Measurements from ENCODE around the gene KRTAP10-2. TPM values are rescaled to one million over a fixed set of nuclear protein-coding genes. Genes with fewer than 3 reads are reported as not detected.
"Not testable (repeated sequence)": the region's sequence is repeated elsewhere in the genome, so short reads cannot be mapped to it uniquely, and the experiment has no call there.

Gene KRTAP10-2
- total RNA-seq, 1 donor from 2014 or later: not detected

DNA sequence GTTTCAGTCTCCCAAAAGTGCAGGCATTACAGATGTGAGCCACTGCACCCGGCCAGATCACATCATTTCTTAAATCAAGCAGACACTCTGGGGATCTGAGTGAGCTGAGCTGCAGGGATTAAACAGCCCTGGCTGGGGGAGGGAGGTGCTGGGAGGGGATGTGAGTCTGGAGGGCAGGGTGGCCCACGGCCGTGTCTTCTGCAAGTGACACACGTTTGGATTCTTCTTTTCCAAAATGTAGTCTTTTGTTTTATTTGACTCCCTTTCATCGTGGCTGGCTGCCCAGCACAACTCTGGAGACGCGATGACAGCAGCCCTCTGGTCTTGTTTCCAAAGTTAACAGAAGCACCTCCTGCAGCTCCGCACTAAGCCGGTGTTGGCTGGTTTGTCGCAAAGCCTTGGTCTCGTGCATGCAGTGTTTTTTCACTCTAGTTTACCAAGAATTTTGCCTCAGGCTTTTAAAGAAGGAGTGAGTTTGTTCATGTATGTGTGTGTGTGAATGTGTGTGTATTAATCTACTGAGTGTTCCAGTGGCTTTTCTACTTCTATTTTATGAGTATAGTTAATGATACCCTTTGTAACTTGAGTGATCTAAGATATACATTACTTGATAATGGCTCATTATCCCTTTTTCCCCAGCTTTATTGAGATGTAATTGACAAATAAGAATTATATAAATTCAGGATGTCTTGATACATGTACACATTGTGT, 31.9 kb upstream of the KRTAP10-2 start:
- DNase-seq (ENCODE audit: low read depth): no peak

DNA sequence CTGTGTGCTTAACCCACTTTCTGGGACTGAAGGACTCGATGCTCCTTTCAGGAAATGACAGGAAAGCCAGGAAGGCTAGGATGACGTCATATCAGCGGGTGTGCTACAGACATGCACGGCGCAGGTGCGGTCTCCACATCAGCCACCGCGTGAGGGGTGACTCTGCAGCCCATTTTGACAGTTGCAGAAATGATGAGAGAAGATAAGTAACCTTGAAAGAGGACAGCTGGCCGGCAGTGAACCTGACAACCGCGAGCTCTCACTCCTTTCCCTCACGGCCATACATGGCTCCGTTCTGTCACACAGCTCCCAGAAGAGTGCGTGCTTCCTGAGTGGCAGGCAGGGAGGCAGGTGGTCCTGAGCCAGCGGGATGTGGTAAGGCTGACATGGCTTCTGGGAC, 30.8 kb upstream of the KRTAP10-2 start:
- DNase-seq (ENCODE audit: low read depth): no peak

DNA sequence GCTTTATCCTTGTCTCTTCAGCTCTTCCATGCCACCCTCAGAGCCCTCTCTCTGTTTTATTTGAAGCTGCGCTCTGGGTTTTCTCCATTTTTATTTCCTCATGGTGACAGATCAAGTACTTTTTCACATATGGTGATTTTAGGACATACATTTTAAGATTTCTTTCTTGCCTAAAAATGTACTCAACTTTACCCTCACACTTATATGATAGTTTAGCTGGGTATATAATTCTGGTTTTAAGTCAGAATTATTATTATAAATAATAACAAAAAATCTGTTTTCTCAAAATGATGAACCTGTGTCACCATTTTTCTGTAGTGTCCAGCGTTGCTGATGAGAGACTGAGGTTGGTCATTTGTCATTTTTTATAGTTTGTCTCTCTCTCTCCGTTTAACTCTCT, 29.9 kb upstream of the KRTAP10-2 start:
- DNase-seq (ENCODE audit: low read depth): no peak

DNA sequence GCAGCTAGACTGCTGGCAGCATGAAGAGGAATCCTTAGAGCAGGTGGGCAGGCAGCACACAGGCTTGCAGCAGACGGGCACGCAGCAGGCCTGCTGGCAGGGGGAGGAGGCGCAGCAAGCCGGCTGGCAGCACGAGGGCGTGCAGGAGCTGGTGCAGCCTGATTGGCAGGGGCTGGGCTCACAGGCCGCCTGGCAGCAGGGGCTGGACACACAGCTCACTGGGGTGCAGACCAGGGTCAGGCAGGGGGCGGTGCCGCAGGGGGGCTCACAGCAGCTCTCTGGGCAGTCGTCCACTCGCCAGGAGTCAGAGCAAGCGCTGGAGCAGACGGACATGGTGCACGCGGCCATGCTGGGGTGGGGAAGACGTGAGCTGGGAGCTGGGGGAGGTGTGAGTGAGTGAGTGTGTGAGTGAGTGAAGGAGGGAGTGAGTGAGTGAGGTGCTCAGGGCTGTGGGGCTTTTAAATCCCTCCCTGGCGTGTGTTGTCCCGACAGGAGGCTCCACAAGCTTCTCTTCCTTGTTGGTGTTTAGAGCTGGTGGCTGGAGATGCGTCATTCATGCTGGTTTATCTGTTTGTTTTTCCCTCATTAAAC, 29.0 kb upstream of the KRTAP10-2 start, which contains the start of gene KRTAP10-5:
KRTAP10-5 (minus strand) TSS at position 374 of the 591 bp plus-strand sequence; CDS start at position 348, 26 bp downstream.
- not testable (repeated sequence) for DNase-seq (ENCODE audit: low read depth)

DNA sequence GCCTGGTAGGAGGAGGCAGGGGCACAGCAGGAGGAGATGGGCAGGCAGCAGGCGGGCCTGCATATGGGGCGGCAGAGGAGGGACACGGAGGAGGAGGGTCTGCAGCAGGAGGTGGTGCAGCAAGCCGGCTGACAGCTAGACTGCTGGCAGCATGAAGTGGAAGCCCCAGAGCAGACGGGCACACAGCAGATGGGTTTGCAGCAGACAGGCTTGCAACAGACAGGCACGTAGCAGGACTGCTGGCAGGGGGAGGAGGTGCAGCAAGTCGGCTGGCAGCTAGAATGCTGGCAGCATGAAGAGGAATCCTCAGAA, 28.5 kb upstream of the KRTAP10-2 start:
- no peak for DNase-seq (ENCODE audit: low read depth)

DNA sequence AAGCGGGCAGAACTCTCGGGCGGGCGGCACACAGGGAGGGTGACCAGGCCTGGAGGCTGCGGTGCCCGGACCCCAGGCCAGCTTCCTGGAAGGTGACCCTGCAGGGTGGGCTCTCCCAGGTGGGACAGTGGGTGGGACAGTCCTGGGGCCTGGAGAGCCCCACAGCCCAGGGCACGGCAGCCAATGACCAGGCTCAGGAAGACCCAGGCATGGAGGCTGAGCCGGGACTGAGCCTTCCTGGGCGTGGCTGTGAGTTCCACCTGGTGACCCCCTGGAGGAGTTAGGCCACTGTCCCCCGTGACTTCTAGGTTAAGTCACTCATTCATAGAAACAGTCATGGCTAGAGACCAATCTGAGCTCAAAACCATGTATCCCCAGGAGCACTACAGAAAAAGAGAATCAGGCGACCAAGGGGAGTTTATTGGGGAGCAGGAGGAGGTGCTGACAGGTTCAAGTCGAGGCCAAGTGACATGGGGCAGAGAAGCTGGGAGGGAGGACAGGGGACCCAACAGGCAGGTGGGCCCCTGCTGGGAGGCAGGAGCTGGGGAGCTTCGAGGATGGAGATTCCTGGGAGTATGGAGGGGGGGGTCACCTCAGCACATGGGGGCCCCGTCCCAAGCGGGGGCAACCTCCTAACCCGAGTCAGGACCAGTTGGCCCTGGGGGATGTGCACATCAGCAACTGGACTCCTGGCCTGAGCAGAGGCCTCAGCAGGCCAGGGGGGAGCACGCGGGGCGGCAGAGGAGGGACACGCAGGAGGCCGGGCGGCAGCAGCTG, 27.9 kb upstream of the KRTAP10-2 start:
- no peak for DNase-seq (ENCODE audit: low read depth)

DNA sequence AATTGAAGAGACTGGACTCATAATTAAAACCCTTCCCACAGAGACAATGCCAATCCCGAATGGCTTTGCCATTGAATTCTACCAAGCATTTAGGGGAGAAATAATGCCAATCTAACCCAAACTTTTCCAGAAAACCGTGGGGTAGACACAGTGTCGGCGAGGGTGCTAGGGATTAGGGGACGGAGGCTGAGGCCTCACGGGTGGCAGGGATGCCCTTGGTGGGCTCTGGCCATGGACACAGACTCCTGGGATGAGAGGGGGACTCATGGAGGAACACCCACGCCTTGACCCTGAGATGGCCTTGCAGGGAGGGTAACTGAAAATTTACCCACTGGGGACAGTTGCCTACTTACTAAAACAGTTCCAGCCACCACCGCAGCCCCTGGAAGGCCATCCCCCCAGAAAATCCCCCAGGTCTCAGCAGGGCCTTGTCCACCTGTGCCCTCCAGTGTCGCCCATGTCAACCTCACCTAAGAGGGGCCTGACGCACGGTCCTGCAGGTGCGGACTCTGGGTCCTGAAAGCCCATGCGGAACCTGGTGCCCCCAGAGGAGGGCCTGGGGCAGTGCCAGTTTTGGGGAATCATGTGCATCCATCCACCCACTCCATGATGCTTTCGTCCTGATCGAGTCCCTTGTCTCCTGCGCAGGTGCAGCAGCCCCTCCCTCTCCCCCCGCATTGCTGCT, 27.2 kb upstream of the KRTAP10-2 start:
- DNase-seq (ENCODE audit: low read depth): no peak

DNA sequence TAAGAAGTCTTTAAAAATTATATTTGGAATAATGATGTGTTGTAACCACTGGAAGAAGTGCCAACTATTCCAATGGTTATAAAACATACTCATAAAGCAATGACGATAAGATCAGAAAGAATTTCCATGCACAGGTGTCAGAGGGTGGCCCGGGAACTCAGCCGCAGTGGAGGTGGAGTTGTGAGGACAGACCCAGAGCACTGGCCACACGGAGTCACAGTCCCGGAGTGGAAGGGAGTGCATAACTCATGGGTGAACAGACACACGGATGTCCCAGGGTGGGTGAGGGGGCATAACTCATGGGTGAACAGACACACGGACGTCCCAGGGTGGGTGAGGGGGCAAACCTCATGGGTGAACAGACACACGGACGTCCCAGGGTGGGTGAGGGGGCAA, 24.7 kb upstream of the KRTAP10-2 start:
- no peak for DNase-seq (ENCODE audit: low read depth)

DNA sequence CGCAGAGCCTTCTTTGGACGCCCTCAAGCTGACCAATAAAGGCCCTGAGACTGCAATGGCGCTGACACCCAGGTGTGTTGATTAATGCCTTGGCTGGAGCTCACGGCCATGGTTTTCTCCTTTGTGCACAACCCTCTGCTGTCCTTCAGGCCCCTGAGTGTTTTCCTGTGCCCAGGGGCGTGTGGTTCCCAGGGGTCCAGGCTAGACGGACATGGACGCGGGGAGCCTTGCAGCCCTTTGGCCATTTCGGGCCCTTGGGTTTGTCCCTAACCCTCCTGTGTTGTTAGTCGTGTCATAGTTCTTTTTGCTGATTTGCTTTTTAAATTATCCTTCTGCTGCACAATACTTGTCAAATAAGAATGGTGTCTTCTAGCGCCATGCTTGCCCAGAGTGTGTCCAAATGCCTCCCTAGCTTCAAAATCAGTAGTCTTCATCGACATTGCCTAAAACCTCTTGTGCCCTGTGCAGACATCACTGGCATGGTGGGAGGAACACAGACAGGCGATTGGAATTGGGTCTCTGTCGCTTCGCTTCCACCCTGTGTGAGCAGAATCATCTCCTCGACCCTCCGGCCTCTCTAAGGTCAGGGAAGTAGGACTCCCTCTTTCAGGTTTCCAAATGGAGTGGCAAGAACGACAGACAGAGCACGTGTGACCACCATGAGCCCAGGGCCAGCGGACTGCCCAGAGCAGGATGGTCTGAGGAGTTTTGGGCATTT, 24.2 kb upstream of the KRTAP10-2 start:
- DNase-seq (ENCODE audit: low read depth): no peak

DNA sequence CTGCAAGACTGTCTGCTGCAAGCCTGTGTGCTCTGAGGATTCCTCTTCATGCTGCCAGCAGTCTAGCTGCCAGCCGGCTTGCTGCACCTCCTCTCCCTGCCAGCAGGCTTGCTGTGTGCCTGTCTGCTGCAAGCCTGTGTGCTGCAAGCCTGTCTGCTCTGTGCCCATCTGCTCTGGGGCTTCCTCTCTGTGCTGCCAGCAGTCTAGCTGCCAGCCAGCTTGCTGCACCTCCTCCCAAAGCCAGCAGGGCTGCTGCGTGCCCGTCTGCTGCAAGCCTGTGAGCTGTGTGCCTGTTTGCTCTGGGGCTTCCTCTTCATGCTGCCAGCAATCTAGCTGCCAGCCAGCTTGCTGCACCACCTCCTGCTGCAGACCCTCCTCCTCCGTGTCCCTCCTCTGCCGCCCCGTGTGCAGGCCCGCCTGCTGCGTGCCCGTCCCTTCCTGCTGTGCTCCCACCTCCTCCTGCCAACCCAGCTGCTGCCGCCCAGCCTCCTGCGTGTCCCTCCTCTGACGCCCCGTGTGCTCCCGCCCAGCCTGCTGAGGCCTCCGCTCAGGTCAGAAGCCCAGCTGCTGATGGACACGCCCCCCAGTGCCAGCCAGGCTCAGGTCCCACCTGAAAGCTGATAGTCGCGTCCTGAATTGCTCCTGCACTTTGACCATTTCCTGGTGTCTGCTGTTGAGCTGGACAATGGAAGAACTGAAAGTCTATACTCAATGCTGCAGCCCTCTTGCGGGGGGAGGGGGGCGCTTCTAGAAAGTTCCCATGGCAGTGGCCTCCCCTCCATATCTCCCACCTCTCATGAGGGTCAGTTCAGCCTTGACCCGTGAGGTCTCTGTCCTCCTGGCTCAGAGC, 23.4 kb upstream of the KRTAP10-2 start:
- no peak for DNase-seq (ENCODE audit: low read depth)

DNA sequence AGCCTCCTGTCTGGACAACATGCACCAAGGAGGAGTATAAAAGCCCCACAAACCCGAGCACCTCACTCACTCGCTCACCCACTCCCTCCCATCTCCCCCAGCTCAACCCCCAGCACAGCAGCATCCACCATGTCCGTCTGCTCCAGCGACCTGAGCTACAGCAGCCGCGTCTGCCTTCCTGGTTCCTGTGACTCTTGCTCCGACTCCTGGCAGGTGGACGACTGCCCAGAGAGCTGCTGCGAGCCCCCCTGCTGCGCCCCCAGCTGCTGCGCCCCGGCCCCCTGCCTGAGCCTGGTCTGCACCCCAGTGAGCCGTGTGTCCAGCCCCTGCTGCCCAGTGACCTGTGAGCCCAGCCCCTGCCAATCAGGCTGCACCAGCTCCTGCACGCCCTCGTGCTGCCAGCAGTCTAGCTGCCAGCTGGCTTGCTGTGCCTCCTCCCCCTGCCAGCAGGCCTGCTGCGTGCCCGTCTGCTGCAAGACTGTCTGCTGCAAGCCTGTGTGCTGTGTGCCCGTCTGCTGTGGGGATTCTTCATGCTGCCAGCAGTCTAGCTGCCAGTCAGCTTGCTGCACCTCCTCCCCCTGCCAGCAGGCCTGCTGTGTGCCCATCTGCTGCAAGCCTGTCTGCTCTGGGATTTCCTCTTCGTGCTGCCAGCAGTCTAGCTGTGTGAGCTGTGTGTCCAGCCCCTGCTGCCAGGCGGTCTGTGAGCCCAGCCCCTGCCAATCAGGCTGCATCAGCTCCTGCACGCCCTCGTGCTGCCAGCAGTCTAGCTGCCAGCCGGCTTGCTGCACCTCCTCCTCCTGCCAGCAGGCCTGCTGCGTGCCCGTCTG, 22.5 kb upstream of the KRTAP10-2 start, which contains the start of gene KRTAP10-4:
KRTAP10-4 (plus strand) TSS at position 100 of the 827 bp plus-strand sequence; CDS start at position 130, 30 bp downstream.
- DNase-seq (ENCODE audit: low read depth): not testable (repeated sequence)

DNA sequence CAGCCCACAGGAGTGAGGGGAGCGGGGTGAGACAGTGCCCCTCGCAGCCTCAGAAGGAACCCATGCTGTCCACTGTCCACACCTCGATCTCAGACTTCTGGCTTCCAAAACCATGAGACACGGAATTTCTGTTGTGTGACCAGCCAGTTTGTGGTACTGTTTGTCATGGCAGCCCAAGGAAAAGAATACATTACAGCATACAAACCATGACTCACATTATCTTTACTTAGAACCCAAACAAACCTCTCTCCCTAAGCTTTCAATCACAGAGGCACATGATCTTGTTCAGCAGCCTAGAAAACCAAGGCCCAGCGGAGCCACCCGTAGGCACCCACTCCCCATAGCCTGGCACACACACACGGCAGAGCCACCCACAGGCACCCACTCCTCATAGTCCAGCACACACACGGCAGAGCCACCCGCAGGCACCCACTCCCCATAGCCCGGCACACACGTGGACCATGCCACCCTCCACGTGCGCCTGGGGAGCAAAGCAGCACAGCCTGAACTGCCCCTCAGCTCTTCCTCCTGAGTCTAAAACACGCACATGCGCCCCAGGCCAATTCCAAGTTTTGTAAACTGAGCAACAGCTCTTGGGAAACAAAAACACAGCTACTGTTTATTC, 21.8 kb upstream of the KRTAP10-2 start:
- no peak for DNase-seq (ENCODE audit: low read depth)

DNA sequence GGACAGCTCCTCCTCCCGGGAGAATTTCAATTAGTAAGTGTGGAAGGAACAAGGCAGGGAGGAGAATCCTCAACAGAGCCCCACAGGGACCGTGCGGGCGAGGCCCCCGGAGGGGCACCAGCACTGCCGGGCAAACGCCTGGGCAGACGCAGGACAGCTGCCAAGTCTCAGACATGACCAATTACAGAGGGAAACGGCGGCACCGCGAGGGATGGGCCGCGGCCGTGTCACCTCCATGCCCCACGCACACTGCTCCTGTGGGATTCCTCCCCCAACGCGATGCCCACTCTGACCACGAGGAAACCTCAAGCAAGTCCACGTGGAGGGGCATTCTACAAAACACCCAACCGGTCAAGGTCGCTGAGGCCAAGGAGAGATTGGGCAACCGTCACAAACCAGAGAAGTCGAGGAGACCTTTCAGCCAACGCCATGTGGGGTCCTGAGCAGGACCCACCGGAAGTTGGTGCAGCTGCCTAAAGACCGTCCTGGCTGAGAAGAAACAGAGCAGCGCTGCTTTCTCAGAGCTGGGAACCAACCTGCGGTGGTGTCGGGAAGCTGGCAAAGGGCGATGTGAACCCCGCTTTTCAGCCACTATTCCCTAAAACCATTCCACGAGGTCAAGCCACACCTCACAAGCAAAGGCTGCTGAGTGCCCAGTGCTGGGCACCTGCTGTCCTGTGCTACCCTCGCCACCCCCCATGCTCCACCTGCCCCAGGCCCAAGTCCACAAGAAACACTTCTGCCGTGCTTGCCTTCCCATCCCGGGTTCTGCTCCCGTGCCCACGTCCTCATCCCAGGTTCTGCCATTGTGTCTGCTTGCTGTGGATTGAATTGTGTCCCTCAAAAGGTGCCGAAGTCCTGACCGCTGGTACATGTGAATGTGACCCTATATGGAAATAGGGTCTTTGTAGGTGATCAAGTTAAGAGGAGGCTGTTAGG, 20.8 kb upstream of the KRTAP10-2 start:
- no peak for DNase-seq (ENCODE audit: low read depth)

DNA sequence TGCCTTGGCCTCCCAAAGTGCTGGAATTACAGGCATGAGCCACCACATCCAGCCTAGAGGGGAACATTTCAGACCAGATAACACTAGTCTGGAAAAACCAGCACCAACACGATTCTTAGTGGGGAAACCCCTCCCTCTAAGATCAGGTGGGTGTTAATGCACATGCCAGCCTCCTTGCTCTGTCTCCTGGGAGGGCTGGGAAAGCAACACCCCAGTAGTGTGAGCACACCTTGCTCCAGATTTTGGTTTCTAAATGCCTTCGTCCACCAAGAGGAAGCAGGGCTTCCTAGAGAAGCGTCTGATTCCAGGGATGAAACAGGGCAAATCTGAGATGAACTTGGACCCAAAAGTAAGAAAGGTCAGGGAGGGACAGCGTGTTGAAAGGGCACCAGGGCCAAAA, 20.0 kb upstream of the KRTAP10-2 start:
- DNase-seq (ENCODE audit: low read depth): no peak

DNA sequence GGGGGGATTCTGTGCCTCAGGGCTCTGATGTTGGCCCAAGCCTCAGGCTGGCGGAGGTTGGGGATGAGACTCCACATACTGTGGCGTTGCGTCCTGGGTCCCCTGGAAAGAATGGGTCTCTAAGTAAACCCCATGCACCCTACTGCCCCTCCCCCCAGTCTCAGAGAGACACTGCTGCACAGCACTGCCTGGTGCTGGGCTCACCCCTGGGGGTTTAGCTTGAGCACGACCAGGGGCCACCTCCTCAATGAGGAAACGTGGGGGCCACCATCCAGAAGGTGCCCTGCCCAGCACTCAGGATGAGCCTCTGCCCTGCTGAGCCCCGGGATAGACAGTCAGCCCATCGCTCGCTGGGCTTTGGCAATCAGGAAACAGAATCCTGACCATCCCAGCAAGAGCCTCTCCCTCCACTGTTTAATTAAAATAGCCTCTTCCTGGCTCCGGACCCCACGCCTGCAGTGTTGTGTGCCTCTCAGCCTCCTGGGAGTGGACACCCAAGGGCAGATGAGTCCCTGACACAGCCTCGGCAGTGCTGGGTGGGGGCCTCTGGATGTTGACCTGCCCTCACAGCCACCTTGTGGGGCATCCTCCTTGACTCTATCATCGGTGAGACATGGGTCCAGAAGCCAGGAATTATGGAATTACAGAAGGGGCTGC, 18.7 kb upstream of the KRTAP10-2 start:
- no peak for DNase-seq (ENCODE audit: low read depth)

DNA sequence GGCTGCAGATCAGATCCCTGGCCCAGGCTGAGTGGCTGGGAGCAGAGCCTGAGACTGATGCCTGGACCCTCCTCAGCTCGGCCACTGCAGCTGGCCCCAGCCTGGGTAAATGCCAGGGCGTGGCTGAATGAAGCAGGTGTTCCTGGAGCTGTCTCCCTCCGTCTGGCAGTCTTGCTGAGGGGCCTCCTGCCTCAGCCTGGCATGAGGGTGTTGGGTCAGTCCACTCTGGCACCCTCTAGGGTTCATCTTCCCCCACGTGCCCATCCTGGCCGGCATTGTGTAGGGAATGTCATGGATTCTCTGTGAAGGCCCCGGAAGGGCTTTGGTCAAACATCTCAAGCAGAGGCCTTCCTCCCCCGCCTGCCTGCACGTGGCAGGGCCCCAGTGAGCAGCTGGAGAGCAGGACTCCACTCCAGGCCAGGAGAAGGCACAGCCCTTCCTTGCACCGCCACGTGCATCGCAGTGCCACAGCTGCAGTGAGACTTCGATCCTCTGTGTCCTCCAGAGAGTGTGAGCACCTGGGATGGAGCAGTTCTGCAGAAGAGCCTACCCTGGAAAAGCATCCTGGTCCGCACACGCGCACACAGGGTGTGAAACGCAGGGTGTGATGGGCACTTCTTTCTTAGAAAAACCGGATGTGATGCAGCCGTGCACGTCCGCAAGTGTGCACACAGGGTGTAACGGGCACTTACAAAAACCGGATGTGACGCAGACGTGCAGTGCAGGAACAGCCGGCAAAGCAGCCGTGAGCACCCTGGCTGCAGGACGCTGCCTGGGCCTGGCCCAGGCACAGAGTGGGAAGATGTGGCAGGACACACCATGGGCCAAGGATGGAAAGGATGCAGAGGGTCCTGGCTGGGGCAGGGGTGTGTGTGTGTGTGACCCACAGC, 17.6 kb upstream of the KRTAP10-2 start:
- DNase-seq (ENCODE audit: low read depth): no peak

DNA sequence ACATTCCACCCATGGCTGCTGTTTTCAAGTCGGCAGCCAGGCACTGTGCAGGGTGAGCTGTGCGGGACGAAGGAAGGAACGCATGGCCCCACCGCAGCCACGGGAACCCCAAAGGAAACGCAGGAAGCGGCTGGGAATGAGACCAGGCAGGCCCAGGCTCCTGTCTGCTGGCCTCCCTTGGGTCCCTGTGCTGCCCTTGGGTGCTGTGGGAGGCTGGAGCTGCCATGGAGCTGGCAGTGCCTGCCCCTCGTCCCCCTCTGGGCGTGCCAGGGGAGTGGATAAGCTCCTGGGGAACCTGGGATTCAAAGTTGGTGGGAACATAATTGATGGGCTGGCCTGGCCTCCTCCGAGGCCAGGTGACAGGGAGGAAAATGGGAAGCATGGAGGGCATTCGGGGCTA, 17.0 kb upstream of the KRTAP10-2 start:
- no peak for DNase-seq (ENCODE audit: low read depth)

All from renal cortical epithelial cell (primary cell).